HAP-1 (cell line): ENCODE data around the gene LRRTM4.
"Not testable (repeated sequence)": the region's sequence is repeated elsewhere in the genome, so short reads cannot be mapped to it uniquely, and the experiment has no call there.

Source experiments
- DNase-seq, 2 experiments: peaks; one replicate each; pipeline ENCODE4 v3.0.0-alpha.2; 2016 to 2020; ENCODE audit warnings: low spot score in 2 of 2
- H3K27me3 ChIP-seq: fragments of 250-450 bp; sonication (Bioruptor Pico); 2 replicates; pipeline ENCODE4 v1.5.1; 2020; ENCODE audit warnings: low read depth, mild to moderate bottlenecking, moderate library complexity
- H3K36me3 ChIP-seq: fragments of 250-450 bp; sonication (Bioruptor Pico); replicated peaks from 2 replicates; pipeline ENCODE4 v1.5.1; 2020; ENCODE audit warnings: mild to moderate bottlenecking
- H3K4me1 ChIP-seq: fragments of 250-450 bp; sonication (Bioruptor Pico); 2 replicates; pipeline ENCODE4 v1.5.1; 2020; ENCODE audit warnings: mild to moderate bottlenecking
- H3K4me3 ChIP-seq: fragments of 250-450 bp; sonication (Bioruptor Pico); 2 replicates; pipeline ENCODE4 v1.5.1; 2020; ENCODE audit warnings: mild to moderate bottlenecking, moderate library complexity
- H3K9me3 ChIP-seq: fragments of 250-450 bp; sonication (Bioruptor Pico); 2 replicates; pipeline ENCODE4 v1.5.1; 2020; ENCODE audit warnings: mild to moderate bottlenecking, moderate library complexity
- in situ Hi-C: fragments of 300-500 bp; cut with MboI; formaldehyde crosslinking; loops from 3 replicates; pipeline ENCODE4 v1.14.3; 2020; ENCODE audit warnings: low sequenced_read_pairs, inconsistent platforms, mixed read lengths

LRRTM4 gene

GRCh38 chr2:76829374-76830234, 692.6 kb downstream of the LRRTM4 start:
- no peak overlapping the region for H3K4me3 ChIP-seq
- in situ Hi-C loops: no loop called here
- no peak for DNase-seq

DNA sequence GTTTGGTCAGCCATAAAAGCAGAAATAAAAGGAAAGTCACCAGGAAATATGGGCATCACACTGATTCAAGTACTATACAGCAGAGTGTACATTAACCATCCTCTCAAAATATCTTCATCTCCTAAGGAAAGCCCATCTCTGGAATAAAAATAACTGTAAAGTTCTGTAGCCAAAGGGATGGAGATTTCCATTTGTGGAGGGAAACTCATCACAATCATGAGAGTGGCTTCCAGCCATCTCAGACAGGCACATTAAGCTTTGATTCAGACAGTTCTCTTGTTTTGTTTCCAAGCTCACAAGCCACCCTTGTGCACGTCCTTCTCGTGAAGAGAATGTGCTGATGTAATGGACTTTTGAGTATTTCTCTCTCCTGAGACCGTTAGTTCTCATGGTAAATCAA, 695.5 kb downstream of the LRRTM4 start:
- H3K27me3 ChIP-seq: no peaks in the 10 kb centered on the region
- no peaks in the 10 kb centered on the region for H3K36me3 ChIP-seq
- in situ Hi-C loops: no loop called here
- H3K4me3 ChIP-seq: no peak overlapping the region
- H3K9me3 ChIP-seq: no peaks in the 10 kb centered on the region
- H3K4me1 ChIP-seq: no peaks in the 10 kb centered on the region
- no peak for DNase-seq

More at GRCh38 chr2:76829374-76830234, 692.6 kb downstream of the LRRTM4 start:
- Histone ChIP-seq H3K27me3 (no peaks in the 10 kb centered on the region), H3K9me3 (no peaks in the 10 kb centered on the region), H3K36me3 (no peaks in the 10 kb centered on the region), H3K4me1 (no peaks in the 10 kb centered on the region)

- no peaks in the 10 kb centered on the region for H3K4me1 ChIP-seq
- no peaks in the 10 kb centered on the region for H3K9me3 ChIP-seq
- H3K27me3 ChIP-seq: no peaks in the 10 kb centered on the region
- no peaks in the 10 kb centered on the region for H3K36me3 ChIP-seq
- no peak overlapping the region for H3K4me3 ChIP-seq
- no peak for DNase-seq
- in situ Hi-C loops: no loop called here
These were observed 696.8 kb downstream of the LRRTM4 start for GRCh38 chr2:76825140-76825970.

DNA sequence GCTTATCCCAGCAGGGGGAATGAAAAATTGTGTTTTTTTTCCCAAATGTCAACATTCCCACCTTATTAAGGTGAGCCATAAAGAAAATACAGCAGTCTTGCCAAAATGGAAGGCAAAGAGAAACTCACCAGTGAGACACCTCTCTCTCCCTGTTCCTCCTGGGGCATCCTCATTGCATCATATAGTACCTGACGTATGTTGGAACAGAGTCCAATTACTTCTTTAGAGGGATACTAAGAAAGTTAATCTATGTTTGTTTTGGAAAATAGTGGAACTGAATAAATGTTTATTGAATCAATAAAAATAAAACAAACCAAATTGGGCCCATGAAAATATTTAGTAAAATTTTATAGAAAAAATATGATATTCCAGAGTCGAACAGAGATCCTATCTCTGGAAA, 700.4 kb downstream of the LRRTM4 start:
- Histone ChIP-seq H3K36me3 (no peaks in the 10 kb centered on the region), H3K4me1 (no peaks in the 10 kb centered on the region), H3K9me3 (no peaks in the 10 kb centered on the region), H3K4me3 (no peak overlapping the region), H3K27me3 (no peaks in the 10 kb centered on the region)
- DNase-seq: no peak
- in situ Hi-C loops: no loop called here

GRCh38 chr2:76813084-76813483, 709.1 kb downstream of the LRRTM4 start:
- no peak overlapping the region for H3K4me3 ChIP-seq
- H3K4me1 ChIP-seq: no peaks in the 10 kb centered on the region
- no peaks in the 10 kb centered on the region for H3K36me3 ChIP-seq
- no peaks in the 10 kb centered on the region for H3K27me3 ChIP-seq
- DNase-seq: no peak
- H3K9me3 ChIP-seq: no peaks in the 10 kb centered on the region
- in situ Hi-C loops: no loop called here

GRCh38 chr2:76812156-76812555, 710.0 kb downstream of the LRRTM4 start:
- no peak for DNase-seq
- in situ Hi-C loops: no loop called here
- Histone ChIP-seq H3K4me3 (no peak overlapping the region), H3K4me1 (no peaks in the 10 kb centered on the region), H3K36me3 (no peaks in the 10 kb centered on the region), H3K9me3 (no peaks in the 10 kb centered on the region), H3K27me3 (no peaks in the 10 kb centered on the region)

GRCh38 chr2:76809136-76809535, 713.0 kb downstream of the LRRTM4 start:
- no peaks in the 10 kb centered on the region; the same call in 1 of the 2 replicates for H3K27me3 ChIP-seq
- no peak overlapping the region for H3K4me3 ChIP-seq
- H3K36me3 ChIP-seq: no peaks in the 10 kb centered on the region
- in situ Hi-C loops: no loop called here
- H3K9me3 ChIP-seq: no peaks in the 10 kb centered on the region
- H3K4me1 ChIP-seq: no peaks in the 10 kb centered on the region
- DNase-seq: no peak

GRCh38 chr2:76808732-76809131, 713.4 kb downstream of the LRRTM4 start:
- DNase-seq: no peak
- no peaks in the 10 kb centered on the region; the same call in 1 of the 2 replicates for H3K27me3 ChIP-seq
- no peaks in the 10 kb centered on the region for H3K4me1 ChIP-seq
- no peak overlapping the region for H3K4me3 ChIP-seq
- no peaks in the 10 kb centered on the region for H3K9me3 ChIP-seq
- in situ Hi-C loops: no loop called here
- H3K36me3 ChIP-seq: no peaks in the 10 kb centered on the region

DNA sequence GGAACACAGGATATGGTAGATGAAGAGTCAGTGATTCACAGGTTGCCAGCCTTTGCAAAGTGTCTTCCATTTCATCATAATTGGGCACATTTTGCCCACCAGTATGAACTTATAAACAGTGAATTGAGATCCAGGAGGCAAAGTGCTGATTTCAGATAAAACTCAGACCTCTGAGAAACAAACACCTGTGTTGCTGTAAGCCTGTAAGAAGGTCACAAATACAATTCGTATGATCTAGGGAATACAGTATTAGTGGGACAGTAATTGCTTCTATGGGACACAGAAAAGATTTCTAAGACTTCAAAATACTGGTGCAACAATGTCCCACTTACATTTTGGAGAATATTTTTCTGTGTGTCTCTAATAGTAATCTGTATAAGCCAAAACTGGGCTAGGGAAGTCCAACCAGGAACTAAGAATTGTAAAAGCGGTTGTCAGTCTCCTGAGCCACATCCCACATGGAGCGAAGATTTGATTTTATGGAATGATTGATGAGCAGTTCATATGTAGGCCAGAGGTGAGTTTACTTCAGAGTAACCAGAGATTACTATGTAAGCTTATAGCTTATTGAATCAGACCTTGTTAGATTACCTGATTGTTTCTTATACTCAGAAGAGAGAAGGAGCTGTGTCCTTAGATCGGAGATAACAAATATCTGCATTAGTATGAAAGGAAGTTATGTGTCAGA, 728.4 kb downstream of the LRRTM4 start:
- DNase-seq: no peak
- no peaks in the 10 kb centered on the region for H3K36me3 ChIP-seq
- no peaks in the 10 kb centered on the region for H3K9me3 ChIP-seq
- H3K4me1 ChIP-seq: no peaks in the 10 kb centered on the region
- in situ Hi-C loops: no loop called here
- H3K27me3 ChIP-seq: no peaks in the 10 kb centered on the region
- no peak overlapping the region for H3K4me3 ChIP-seq

DNA sequence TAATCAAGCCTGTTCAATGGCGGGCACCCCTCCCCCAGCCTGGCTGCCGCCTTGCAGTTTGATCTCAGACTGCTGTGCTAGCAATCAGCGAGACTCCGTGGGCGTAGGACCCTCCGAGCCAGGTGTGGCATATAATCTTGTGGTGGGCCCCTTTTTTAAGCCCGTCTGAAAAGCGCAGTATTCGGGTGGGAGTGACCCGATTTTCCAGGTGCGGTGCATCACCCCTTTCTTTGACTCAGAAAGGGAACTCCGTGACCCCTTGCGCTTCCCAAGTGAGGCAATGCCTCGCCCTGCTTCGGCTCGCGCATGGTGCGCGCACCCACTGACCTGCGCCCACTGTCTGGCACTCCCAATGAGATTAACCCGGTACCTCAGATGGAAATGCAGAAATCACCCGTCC, 740.9 kb downstream of the LRRTM4 start:
- in situ Hi-C loops, DNase-seq, H3K4me3 ChIP-seq: not testable (repeated sequence)

DNA sequence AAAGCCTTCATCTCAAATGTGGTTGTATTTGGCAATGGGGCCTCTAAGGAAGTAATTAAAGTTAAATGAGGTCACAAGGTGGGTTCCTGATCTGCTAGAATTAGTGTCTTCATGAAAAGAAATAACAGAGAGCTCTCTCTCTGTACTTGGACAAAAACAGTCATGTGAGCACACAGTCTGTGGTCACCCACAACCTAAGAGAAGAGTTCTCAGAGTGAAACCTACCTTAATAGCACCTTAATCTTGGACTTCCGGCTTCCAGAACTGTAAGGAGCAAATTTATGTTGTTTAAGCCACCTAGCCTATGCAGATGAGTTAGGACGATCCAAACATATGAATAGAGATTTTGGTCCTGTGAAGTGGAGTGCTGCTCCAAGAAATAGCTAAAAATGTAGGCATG, 758.9 kb downstream of the LRRTM4 start:
- DNase-seq: no peak
- in situ Hi-C loops: no loop called here
- no peaks in the 10 kb centered on the region for H3K36me3 ChIP-seq
- no peak overlapping the region for H3K4me3 ChIP-seq
- no peaks in the 10 kb centered on the region for H3K9me3 ChIP-seq
- no peaks in the 10 kb centered on the region for H3K27me3 ChIP-seq
- H3K4me1 ChIP-seq: no peaks in the 10 kb centered on the region

More for the DNA sequence above, 740.9 kb downstream of the LRRTM4 start:
- H3K9me3 ChIP-seq, H3K27me3 ChIP-seq, H3K36me3 ChIP-seq, H3K4me1 ChIP-seq: not testable (repeated sequence)

DNA sequence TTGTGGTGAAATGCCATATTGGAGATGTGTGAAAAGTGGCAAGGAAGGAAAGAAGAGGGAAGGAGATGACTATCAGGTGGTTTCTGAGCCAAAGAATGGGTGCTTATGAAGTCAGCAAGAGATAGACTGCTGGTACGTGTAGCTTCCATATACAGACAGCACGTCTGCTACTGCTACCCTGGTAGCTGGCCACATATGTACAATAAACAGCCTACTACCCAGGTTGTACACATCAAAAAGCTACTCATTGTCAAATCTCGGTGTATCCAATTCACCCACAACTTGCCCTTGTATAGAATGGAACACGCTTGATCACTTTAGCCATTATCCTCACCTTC, 761.8 kb downstream of the LRRTM4 start:
- Histone ChIP-seq H3K4me1 (no peaks in the 10 kb centered on the region), H3K9me3 (no peaks in the 10 kb centered on the region), H3K27me3 (no peaks in the 10 kb centered on the region), H3K4me3 (no peak overlapping the region), H3K36me3 (no peaks in the 10 kb centered on the region)
- in situ Hi-C loops: no loop called here
- no peak for DNase-seq

- H3K36me3 ChIP-seq: no peaks in the 10 kb centered on the region
- H3K27me3 ChIP-seq: no peaks in the 10 kb centered on the region
- DNase-seq: no peak
- no peak overlapping the region for H3K4me3 ChIP-seq
- in situ Hi-C loops: no loop called here
- H3K9me3 ChIP-seq: no peaks in the 10 kb centered on the region
- no peaks in the 10 kb centered on the region for H3K4me1 ChIP-seq
These were observed 762.4 kb downstream of the LRRTM4 start for GRCh38 chr2:76759634-76760366.
